GM19025 (cell line): ENCODE data around the gene ZNF516.

Experiments used
- ATAC-seq: cut with Tn5 transposase; IDR thresholded peaks from one replicate; pipeline ENCODE4 v1.9.1; 2021; ENCODE audit warnings: mild to moderate bottlenecking, low read depth, moderate library complexity; ENCODE audit not compliant: unreplicated experiment

ZNF516 gene

GRCh38 chr18:76371301-76372203 lies 123.5 kb downstream of the ZNF516 start:
- ATAC-seq: no peak

DNA sequence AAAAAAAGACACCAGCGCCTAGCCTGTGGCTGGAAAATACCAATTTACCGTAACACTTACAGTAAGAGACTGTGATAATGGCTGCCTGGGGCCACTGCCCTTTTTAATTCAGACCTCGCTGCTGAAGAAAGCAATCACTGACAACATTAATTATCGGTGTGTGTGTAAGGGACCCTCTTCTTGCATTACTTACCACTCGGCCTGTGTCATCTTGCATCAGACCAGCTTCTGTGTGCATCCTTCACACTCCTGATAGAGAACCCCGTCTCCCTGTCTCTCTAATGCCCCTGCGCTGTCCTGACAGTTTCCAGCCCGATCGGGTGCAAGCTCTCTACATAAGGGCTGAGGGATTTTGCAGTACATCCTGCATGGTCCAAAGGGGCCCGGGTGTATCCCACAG lies 124.4 kb downstream of the ZNF516 start:
- ATAC-seq: no peak

DNA sequence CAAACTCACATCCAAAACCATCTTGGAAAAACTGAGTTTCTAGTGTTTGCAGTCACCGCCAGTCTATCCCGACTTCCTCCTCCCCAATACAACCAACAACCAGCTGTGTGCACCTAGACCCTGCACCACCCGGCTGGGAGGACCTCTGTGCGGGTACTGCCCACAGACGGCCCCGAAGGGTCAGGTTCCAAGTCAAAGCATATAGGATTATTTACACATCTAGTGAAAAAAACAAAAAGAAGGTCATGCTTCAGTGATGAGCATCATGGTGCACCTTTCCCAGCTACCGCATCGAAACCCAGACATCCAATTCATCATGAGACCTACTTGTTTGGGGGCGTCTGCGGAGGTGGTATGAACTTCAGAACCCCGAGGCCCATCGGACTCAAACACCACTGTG lies 124.8 kb downstream of the ZNF516 start:
- ATAC-seq: no peak

DNA sequence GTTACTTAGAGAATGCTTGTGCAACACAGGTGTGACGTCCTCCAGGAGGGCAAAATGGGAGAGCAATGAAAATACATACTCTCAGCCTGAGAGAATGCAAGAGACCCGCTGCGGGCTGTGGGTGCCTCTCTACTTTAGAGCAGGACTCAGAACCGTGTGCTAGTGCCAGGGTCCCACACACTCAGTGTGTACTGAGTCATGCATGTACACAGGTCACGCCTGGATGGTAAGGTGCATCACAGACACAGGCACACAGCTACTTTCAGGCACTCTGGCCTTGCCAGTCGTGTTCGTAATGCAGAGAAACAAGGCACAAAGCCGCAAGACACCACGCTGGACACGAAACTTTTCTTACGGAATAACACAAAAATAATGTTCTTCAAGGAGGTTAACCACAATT lies 125.3 kb downstream of the ZNF516 start:
- ATAC-seq: no peak

- ATAC-seq: no peak
Observed at GRCh38 chr18:76368976-76369375, 126.1 kb downstream of the ZNF516 start.

DNA sequence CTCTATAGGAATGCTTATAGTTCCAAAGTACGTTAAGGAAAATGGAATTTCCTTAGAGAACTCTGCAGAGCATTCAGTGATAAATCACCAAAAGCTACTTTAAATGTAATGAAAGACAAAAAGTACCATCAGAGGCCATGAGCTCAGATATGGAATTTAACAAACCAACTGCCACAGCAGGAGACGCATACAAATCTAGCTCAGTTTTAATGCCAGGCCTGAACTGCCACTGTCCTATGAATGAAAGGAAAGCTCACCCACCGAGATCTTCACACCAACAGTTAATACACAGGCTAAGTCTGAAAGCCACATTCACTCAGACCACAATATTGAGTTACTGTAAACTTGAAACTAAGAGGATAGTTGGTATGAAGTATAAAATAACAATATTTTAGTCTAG lies 126.8 kb downstream of the ZNF516 start:
- ATAC-seq: no peak

GRCh38 chr18:76367168-76368125 lies 127.6 kb downstream of the ZNF516 start:
- ATAC-seq: no peak

- no peak for ATAC-seq
Observed at GRCh38 chr18:76365561-76365960, 129.5 kb downstream of the ZNF516 start.

DNA sequence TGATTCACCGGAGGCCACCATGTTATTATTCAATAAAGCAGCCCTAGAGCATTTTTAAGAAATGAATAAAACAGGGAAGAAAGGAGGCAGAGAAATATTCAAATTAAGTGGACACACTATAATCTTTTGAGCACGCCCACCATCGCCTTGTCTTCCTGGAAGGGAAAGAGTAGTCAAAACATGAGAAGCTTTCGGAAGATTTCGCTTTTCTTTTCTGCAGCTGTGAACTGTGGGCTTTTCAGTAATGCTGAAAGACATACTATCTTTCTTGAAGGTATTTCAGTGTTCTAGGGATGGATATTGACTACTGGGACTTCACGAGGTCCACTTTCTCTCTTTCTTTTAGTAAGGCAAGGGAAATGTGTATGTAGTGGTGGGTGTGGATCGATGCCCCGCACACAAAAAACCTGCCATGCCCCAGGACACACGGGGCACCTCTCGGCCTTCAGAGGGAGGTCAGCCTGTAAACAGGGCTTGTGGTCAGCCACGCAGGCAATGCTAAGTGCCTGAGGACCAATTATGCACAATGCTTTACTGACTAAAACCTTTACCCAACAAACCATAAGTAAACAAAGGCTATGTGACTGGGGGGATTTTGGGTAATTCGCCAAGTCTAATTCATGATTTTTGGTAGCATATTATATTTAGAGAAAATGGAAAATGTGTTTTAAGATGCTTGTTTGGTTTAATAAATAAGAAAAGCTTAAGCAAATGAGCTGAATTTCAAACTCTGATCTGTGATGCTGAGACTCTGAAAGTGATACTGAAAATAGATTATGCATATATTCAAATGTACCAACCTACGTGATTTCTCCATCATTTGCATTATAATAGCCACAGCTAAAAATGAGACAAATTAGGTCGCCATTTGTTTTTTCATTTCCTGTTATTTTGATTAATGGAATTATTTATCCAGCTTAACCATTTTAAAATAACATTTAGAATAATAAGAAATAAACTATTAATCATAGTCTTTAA lies 130.5 kb downstream of the ZNF516 start:
- peak; percentile 87 for ATAC-seq

DNA sequence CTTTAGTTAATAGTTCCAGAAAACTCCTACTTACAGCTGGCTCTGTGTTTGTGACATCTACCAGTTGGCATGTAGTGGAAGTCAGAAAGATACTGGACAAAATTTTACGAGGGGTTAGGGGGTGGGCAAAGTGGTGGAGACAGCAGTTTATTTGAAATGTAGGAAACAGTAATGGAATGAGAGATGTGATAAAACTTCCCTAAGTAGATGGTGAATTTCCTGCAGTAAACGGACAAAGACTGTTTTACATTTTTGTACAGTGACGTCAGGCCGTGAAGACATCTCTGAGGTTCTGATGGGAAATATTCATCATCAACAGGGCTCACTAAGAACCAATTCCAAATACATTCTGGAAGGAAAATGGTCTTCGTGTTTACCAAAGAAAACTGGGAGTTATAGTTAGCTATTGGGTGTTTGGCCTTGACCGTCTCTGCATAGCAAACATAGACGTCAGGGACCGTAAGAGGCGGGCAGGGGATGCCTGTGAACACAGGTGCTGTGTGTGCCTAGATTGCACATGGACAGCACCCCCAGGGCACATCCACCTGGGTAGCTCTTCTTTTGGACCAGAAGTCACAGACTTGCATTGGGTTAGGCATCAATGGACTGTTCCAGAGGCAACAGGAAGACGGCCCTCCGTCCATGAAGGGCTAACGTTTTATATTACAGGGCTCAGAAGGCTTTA lies 131.5 kb downstream of the ZNF516 start:
- ATAC-seq: no peak

DNA sequence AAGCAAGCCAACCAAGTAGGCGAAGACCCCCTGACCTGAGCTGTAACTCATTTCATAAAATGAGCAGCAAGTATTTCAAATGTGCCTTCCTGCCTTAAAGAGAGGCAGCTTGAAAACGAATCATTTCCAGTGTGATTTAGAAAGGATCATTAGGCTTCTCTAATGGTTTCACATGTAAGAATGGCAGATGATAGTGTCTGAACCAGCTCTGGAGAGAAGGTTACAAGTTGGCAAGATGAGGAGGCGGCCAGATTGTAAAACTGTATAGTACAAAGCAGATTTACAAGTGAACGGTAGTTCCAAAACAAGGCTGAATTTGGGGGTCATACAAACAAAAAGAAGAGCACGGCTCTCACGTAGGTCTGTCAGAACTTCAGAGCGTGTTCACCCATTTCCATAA lies 132.4 kb downstream of the ZNF516 start:
- no peak for ATAC-seq

DNA sequence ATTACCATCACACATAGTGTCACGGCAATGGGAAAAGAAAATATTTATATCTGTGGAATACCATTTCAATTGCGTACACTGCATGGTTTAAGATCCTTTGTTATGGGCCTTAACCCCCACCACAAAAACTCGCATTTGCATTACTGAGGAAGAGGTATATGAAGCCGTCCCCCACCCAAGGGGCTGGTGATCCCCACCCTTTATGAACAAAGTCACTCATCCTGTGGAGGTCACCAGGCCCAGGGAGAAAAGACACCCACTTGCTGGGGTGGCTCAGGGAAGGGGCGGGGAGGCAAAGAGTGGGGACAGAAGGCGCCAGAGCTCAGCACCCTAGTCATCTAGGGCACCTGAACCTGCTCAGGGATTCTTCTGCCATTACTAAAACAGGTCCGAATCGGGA lies 133.8 kb downstream of the ZNF516 start:
- no peak for ATAC-seq

- ATAC-seq: no peak
Observed at GRCh38 chr18:76359909-76360308, 135.1 kb downstream of the ZNF516 start.

DNA sequence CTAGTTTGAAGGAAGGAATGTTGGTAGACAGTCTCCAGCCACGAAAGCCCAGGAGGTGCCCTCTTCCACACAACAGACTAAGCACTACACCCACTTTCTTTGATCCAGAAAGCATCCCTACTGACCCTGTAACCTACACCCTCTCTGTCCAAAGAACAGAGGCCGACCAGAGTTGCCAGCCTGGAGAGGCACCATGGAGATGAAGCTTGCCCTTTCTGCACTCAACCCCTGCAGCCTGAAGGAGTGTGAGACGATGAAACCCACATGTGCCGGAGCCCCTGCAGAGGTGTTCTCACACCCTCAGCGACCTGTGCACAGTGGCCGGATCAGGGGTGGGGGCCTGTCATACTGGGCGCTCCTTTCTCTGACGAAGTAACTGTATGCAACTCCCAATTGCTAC lies 136.3 kb downstream of the ZNF516 start:
- ATAC-seq: no peak

DNA sequence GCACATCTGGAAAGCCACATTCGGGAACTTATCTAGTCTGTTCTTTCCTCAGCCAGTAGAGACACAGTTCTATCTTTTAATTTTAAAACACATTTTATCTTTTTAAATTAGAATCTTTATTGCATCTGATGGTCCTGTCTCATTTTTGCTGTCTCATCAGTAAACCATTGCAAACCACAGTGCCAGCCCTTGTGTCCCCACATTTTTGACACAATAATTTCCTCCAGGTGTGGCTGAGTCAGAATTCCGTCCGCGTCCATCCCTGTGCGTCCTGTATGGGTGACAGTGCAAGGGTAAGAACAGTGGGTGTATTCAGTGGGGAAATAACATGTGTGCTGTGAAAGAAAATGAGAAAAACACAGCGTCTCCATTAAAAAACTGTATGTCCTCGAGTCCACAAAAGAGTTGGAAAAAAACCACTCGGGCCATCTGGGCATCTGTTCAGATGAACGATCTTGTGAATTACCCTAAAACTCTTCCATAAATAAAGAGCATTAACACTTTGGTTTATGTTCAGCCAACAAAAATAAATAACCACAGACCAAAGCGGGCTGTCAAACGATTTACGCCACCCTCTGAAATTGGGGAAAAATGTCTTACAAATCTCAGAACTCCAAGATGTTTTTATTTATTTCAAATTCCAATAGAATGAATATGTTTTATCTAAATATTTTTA lies 137.3 kb downstream of the ZNF516 start:
- ATAC-seq: no peak

- ATAC-seq: no peak
Observed at GRCh38 chr18:76357174-76357573, 137.9 kb downstream of the ZNF516 start.

DNA sequence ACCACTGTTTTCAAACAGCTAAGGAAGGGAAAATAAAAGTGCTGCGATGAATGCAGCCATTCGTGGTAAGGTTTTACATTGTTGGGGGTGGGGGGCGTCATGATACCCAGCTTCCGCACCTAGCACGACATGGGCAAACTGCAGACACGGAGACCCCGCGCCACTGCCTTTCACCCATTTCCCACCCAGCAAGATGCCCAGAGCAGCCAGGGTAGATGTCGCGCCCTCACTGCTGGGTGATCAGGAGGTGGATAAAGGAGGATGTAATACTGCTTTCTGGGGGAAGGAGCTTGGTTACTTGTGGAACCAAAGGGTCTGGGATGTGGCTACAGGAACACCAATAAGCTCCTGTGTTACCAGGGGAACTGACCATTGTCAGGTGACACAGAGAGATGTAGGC lies 138.4 kb downstream of the ZNF516 start:
- ATAC-seq: no peak

- no peak for ATAC-seq
Observed at GRCh38 chr18:76354348-76354747, 140.7 kb downstream of the ZNF516 start.

- no peak for ATAC-seq
Observed at GRCh38 chr18:76353500-76353899, 141.5 kb downstream of the ZNF516 start.
